ENCODE measurements around the gene CHRNA4. TPM values are rescaled to one million over a fixed set of nuclear protein-coding genes. Genes with fewer than 3 reads are reported as not detected.

CHRNA4 gene
- total and polyA plus RNA-seq, 2 of the 13 experiments (the other 11 are each of a cell fraction or from before 2014, with no cell fraction given), result not detected

DNA sequence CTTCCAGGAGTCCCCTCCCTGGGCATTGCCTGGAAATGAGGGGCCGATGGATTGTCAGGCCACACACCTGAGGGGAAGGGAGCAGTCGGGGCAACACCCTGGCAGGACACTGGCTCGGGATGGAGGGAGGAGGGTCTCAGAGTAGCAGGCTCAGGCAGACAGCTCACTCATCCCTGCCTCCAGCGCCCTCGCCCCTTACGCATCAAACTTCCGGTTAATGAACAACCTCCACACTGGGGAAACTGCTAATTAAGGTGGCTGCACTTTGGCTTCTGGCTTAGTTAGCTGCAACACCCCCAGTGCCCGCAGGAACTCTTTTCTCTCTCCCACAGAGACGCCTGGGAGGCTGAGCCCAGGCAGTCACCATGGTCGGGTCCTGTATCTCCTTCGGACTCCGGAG lies 13.4 kb upstream of the CHRNA4 start (continued):
- TF ChIP-seq NFYC (CRISPR knock-in tag; IDR thresholded peaks at IDR 0.05) (no peak), KLF9 (CRISPR knock-in tag; IDR thresholded peaks at IDR 0.05; ENCODE audit: low read depth) (no peak), ZNF580 (CRISPR knock-in tag; IDR thresholded peaks at IDR 0.05; ENCODE audit: borderline replicate concordance, low read depth) (no peak), ZNF431 (CRISPR knock-in tag; IDR thresholded peaks at IDR 0.05; ENCODE audit: borderline replicate concordance, low read depth) (no peak)
- TF ChIP-seq, protein P1, sequence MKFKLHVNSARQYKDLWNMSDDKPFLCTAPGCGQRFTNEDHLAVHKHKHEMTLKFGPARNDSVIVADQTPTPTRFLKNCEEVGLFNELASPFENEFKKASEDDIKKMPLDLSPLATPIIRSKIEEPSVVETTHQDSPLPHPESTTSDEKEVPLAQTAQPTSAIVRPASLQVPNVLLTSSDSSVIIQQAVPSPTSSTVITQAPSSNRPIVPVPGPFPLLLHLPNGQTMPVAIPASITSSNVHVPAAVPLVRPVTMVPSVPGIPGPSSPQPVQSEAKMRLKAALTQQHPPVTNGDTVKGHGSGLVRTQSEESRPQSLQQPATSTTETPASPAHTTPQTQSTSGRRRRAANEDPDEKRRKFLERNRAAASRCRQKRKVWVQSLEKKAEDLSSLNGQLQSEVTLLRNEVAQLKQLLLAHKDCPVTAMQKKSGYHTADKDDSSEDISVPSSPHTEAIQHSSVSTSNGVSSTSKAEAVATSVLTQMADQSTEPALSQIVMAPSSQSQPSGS (CRISPR knock-in tag; IDR thresholded peaks at IDR 0.05), result no peak

GRCh38 chr20:63373996-63374395 lies 12.8 kb upstream of the CHRNA4 start:
- FAIRE-seq (no peak), ATAC-seq (no peak), DNase-seq (ENCODE audit: low spot score) (no peak)
- ChIA-PET POLR2A (no interaction called here), CTCF (ENCODE audit: low intra/inter-chr PET ratio, low total read pairs) (no interaction called here)
- WGBS (ENCODE audit: low lambda C conversion rate), result 46% methylated on average over 14 of the region's 19 CpGs
- Histone ChIP-seq H3K36me3 (replicated peaks in 1 of 2; ENCODE audit: control insufficient read depth in 1 of 2, insufficient read depth in 2 of 2, low read length in 2 of 2) (no peaks in the 10 kb centered on the region), H2AFZ (ENCODE audit: low read length) (no peak overlapping the region), H3K4me1 (ENCODE audit: insufficient read depth, low read length) (peaks cover 39% of the 10 kb centered on the region), H3K79me2 (ENCODE audit: insufficient read depth, low read length) (no peaks in the 10 kb centered on the region), H3K27ac (ENCODE audit: extremely low read length, insufficient read depth, low read length) (no peak overlapping the region), H4K20me1 (ENCODE audit: insufficient read depth, low read length) (no peaks in the 10 kb centered on the region; the same call in 1 of the 2 replicates), H3K4me3 (replicated peaks in 1 of 3; ENCODE audit: insufficient read depth in 1 of 3, low read depth in 2 of 3, low read length in 3 of 3) (no peak overlapping the region), H3K4me2 (ENCODE audit: low read depth, low read length) (no peak overlapping the region), H3K9ac (ENCODE audit: insufficient read depth, low read depth, low read length) (no peak overlapping the region), H3K9me3 (ENCODE audit: low read length) (no peaks in the 10 kb centered on the region), H3K27me3 (ENCODE audit: control insufficient read depth in 1 of 2, insufficient read depth in 2 of 2, low read length in 2 of 2) (peaks cover 9 to 63% of the 10 kb centered on the region in 2 experiments; a peak in 4 of 5 replicates)
- TF ChIP-seq ASH2L (IDR thresholded peaks at IDR 0.05; ENCODE audit: insufficient read length, low read depth, low read length), result no peak
- TF ChIP-seq ZBTB42 (CRISPR knock-in tag; IDR thresholded peaks at IDR 0.05), result no peak
- TF ChIP-seq MTA1 (CRISPR knock-in tag; IDR thresholded peaks at IDR 0.05; ENCODE audit: borderline replicate concordance), result 0 out of 2 replicates have a peak, but pooled peaks have one; percentile 6
- TF ChIP-seq ZNF569 (CRISPR knock-in tag; IDR thresholded peaks at IDR 0.05; ENCODE audit: borderline replicate concordance), result no peak
- TF ChIP-seq THAP9 (CRISPR knock-in tag; IDR thresholded peaks at IDR 0.05; ENCODE audit: borderline replicate concordance), result 0 out of 2 replicates have a peak, but pooled peaks have one; percentile 25
- 0 out of 2 replicates have a peak, but pooled peaks have one; percentile 13 for TF ChIP-seq CHCHD3 (CRISPR knock-in tag; IDR thresholded peaks at IDR 0.05)
- 0 out of 2 replicates have a peak, but pooled peaks have one; percentile 18 for TF ChIP-seq SAFB2 (CRISPR knock-in tag; IDR thresholded peaks at IDR 0.05; ENCODE audit: borderline replicate concordance, low read depth)
- TF ChIP-seq NPAS2 (CRISPR knock-in tag; IDR thresholded peaks at IDR 0.05; ENCODE audit: borderline replicate concordance), result no peak
- in situ Hi-C loops (cut with HindIII; ENCODE audit: extremely low pct_ligation_motif_present, low pct_unique_long_range_greater_than_20kb) (no loop called here), intact Hi-C loops (cut with micrococcal nuclease; ENCODE audit: unreplicated experiment) (no loop called here)
- no TSS peak for BruUV-seq (replicated peaks)
